GM08714 (cell line): ENCODE data around the gene DOP1B.
A peak's percentile ranks its signal among the peaks of the same experiment; 100 is the strongest.

Experiments used
- H3K4me3 ChIP-seq: fragments of 200-500 bp; sonication (Bioruptor generic); 2 replicates; pipeline ENCODE4 v1.5.1; 2014; ENCODE audit warnings: mild to moderate bottlenecking, low read length, inconsistent platforms
- ZNF274 ChIP-seq: IDR thresholded peaks from 2 replicates; pipeline ENCODE4 v1.6.1; 2012; ENCODE audit warnings: mild to moderate bottlenecking, low read depth, low read length

The DOP1B gene

GRCh38 chr21:36149788-36150711 is 6.6 kb upstream of the DOP1B start:
- TF ChIP-seq ZNF274: no peak
- H3K4me3 ChIP-seq: no peak overlapping the region

- peak overlapping the region; percentile 54; the same call in 1 of the 2 replicates for H3K4me3 ChIP-seq
- no peak for TF ChIP-seq ZNF274
These were observed 853 bp upstream of the DOP1B start for GRCh38 chr21:36155603-36156338.

GRCh38 chr21:36156339-36156814 is 247 bp upstream of the DOP1B start:
- H3K4me3 ChIP-seq: peak overlapping the region; percentile 88; the same call in 1 of the 2 replicates
- no peak for TF ChIP-seq ZNF274

- no peak for TF ChIP-seq ZNF274
- H3K4me3 ChIP-seq: no peak overlapping the region
These were observed 2.8 kb downstream of the DOP1B start for GRCh38 chr21:36159356-36159921.

DNA sequence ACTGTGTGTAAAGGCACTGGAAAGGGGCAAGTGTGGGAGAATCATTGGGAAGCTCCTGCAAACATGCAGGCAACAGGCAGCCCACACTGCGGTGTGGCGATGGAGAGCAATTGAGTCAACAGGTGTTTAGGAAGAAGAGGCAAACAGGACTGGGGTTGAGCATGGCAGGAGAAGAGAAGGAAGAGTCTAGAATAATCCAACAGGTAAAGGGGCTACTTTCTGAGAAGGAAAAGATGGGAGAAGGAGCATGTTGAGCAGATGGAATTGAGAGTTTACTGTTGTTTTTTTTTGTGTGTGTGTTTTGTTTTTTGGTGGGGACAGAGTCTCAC is 4.2 kb downstream of the DOP1B start:
- TF ChIP-seq ZNF274: no peak
- no peak overlapping the region for H3K4me3 ChIP-seq

DNA sequence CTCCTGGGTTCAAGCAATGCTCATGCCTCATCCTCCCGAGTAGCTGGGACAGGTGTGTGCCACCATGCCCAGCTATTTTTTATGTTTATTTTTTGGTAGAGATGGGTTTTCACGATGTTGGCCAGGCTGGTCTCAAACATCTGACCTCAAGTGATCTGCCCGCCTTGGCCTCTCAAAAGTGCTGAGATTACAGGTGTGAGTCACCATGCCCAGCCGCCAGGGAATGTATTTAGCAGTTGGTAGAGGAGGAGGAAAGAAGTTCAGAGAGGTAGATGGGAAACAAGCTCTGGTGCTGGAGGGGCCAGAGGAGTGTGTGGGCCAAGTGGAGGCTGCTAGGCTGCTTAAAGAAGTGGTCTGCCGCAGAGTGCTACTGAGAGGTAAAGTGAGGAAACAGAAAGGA is 6.0 kb downstream of the DOP1B start:
- no peak for TF ChIP-seq ZNF274
- no peak overlapping the region for H3K4me3 ChIP-seq

DNA sequence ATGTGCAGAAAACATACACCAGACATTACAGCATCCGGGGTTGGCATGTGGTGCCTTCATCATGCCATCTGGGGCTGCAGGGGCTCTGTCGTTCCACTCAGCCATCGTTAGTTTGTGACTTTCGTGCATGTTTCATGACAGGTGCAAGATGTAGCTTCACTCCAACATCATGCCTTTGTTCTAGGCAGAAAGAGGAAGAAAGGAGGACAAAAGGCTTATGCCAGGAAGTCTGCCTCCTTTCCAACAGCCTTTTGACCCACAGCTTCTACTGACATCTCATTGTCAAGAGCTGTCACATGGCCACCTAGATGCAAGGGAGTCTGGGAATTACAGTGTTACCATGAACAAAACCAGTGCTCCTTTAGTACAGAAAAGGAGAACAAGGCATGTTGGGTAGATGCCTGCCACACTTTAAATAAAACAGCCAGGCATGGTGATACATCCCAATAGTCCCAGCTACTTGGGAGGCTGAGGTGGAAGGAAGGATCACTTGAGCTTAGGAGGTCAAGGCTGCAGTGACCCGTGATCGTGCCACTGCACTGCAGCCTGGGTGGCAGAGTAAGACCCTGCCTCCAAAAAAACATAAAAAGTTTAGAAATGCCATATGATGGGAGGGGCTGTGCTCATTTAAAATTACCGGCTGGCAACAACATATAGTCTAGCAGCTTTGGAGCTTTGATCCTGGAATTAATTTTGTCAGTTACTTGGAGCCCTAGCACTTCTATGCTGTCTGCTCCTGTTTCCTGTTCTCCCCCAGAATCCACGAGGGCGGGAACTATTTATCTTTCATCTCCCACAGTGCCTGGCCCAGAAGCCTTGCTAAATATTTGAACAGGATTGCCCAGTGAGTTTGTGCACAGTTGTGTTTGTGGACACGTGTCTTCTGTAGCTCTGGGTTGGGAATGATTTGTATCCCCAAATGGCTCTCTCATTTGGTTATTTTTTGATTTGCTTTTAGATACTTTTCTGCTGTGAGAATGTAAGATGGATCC is 7.4 kb downstream of the DOP1B start:
- no peak for TF ChIP-seq ZNF274
- no peak overlapping the region for H3K4me3 ChIP-seq

DNA sequence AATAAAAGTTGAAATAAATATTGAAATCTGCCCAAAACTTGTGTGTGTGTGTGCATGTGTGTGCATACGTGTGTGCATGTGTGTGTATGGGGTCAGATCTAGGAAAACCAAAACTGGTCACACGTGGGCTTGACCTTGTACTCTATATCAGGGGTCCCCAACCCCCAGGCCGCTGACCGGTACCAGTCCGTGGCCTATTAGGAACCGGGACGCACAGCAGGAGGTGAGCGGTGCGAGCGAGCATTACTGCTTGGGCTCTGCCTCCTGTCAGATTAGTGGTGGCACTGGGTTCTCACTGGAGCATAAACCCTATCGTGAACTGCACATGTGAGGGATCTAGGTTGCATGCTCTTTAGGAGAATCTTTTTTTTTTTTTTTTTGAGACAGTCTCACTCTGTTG is 8.7 kb downstream of the DOP1B start:
- no peak for TF ChIP-seq ZNF274
- no peak overlapping the region for H3K4me3 ChIP-seq

GRCh38 chr21:36166705-36167104 is 10.1 kb downstream of the DOP1B start:
- TF ChIP-seq ZNF274: no peak
- H3K4me3 ChIP-seq: no peak overlapping the region

DNA sequence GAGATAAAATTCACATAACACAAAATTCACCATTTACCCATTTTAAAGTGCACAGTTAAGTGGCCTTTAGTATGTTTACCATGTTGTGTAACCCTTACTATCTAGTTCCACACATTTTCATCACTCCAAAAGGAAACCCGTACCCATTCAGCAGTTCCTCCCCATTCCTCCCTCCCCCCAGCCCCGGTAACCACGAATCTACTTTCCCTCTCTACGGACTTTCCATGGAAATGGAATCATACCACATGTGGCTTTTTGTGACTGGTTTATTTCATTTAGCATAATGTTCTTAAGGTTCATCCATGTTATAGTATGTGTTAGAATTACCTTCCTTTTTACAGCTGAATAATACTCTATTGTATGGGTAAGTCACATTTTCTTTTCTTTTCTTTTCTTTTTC is 10.9 kb downstream of the DOP1B start:
- no peak overlapping the region for H3K4me3 ChIP-seq
- no peak for TF ChIP-seq ZNF274

GRCh38 chr21:36169470-36170128 is 13.0 kb downstream of the DOP1B start:
- TF ChIP-seq ZNF274: no peak
- no peak overlapping the region for H3K4me3 ChIP-seq

GRCh38 chr21:36170823-36171222 is 14.2 kb downstream of the DOP1B start:
- no peak overlapping the region for H3K4me3 ChIP-seq
- no peak for TF ChIP-seq ZNF274

DNA sequence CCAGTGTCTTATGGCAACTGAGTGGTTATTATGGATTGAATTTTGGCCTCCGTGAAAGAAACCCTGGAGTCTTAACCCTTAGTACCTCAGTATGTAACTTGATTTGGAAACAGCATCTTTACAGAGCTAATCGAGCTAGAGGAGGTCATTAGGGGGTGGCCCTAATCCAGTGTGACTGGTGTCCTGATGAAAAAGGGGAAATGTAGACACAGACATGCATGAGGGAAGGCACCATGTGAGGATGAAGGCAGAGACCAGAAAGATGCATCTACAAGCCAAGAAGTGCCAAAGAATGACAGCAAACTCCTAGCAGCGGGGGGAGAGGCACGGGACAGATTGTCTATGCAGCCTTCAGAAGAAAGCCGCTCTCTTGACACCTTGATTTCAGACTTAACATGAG is 14.7 kb downstream of the DOP1B start:
- no peak for TF ChIP-seq ZNF274
- no peak overlapping the region for H3K4me3 ChIP-seq
